ENCODE results near the gene ZNF318.

ZNF318 gene

DNA sequence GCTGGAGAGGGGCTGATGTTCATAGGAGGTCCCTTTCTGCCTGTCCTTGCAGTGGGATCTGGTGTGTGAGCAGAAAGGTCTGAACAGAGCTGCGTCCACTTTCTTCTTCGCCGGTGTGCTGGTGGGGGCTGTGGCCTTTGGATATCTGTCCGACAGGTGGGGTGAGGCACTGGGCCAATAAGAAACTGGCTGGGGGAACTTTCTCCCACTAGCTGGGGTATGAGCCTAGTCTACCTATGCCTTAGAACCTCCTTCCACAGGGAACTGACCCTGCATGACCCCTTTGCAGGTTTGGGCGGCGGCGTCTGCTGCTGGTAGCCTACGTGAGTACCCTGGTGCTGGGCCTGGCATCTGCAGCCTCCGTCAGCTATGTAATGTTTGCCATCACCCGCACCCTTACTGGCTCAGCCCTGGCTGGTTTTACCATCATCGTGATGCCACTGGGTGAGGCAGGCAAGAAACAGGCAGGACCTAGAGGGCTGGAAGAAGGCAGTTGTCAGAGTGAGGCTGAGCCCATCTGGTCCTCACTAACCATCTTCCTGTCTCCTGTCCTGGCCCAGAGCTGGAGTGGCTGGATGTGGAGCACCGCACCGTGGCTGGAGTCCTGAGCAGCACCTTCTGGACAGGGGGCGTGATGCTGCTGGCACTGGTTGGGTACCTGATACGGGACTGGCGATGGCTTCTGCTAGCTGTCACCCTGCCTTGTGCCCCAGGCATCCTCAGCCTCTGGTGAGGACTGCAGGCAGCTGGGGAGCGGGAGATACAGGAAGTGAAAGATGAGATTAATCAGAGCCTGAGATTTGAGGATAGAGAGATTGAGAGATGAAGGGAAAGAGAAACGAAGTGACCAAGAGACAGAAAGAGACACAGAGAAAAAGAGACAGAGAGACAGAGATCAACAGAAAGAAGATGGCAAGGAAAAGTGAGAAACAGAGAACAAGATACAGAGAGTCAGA is 69.8 kb downstream of the ZNF318 start:
- no peak for TF ChIP-seq CTCF (IDR thresholded peaks at IDR 0.05)
- H3K4me3 ChIP-seq (ENCODE audit: low read depth in 1 of 2, low read length in 1 of 2) = no peak overlapping the region
- H3K27me3 ChIP-seq = peaks cover 46% of the 10 kb centered on the region
- H3K4me1 ChIP-seq (ENCODE audit: control insufficient read depth in 1 of 2, insufficient read depth in 1 of 2, low read depth in 1 of 2, low read length in 1 of 2) = no peaks in the 10 kb centered on the region
- H3K9me3 ChIP-seq = no peaks in the 10 kb centered on the region
- no peaks in the 10 kb centered on the region for H3K36me3 ChIP-seq
- no peak overlapping the region for H3K27ac ChIP-seq

- no peak for TF ChIP-seq CTCF (IDR thresholded peaks at IDR 0.05)
- Histone ChIP-seq H3K4me1 (ENCODE audit: control insufficient read depth in 1 of 2, insufficient read depth in 1 of 2, low read depth in 1 of 2, low read length in 1 of 2) (no peaks in the 10 kb centered on the region), H3K27ac (no peak overlapping the region), H3K4me3 (ENCODE audit: low read depth in 1 of 2, low read length in 1 of 2) (no peak overlapping the region), H3K27me3 (peaks cover 46% of the 10 kb centered on the region), H3K9me3 (no peaks in the 10 kb centered on the region), H3K36me3 (no peaks in the 10 kb centered on the region)
Measured at GRCh38 chr6:43298565-43299337, 70.7 kb downstream of the ZNF318 start.

DNA sequence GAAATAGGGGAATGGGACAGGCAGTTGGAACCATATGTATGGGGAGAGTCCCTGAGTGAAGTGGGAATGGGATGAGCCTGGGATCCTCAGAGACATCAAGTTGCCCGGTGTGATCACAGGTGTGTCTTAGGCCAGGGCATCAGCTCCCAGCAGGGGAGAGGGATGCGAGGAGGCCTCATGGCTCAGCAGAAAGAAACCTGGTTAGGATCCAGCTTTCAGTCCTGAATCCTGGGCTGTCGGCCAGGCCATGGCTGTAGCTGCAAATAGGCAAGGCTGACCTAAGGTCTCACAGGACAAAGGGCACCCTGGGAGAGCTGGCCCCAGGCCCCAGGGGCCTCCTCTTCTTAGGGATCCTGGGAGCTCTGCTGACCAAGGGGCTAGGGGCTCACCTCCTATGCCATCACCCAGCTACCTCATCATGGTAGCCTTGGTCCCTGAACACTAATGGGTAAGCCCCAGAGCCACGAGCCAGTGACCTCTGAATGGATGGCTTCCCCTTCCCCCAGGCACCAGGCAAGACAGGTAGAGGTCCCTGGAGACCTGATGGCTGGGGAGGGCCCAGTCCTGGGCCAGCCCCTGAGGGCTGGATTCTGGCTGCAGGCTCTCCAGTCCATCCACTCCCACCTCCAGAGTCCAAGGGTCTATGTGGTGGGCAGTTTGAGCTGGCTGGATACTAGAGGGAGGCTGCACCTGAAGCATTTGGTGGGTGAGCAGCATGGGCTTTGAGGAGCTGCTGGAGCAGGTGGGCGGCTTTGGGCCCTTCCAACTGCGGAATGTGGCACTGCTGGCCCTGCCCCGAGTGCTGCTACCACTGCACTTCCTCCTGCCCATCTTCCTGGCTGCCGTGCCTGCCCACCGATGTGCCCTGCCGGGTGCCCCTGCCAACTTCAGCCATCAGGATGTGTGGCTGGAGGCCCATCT is 71.5 kb downstream of the ZNF318 start, which contains the start of gene SLC22A7:
Gene SLC22A7 (plus strand): TSS at position 617 of the 921 bp plus-strand sequence. CDS start 99 bp downstream, at position 716.
- no peaks in the 10 kb centered on the region for H3K4me1 ChIP-seq (ENCODE audit: control insufficient read depth in 1 of 2, insufficient read depth in 1 of 2, low read depth in 1 of 2, low read length in 1 of 2)
- no peaks in the 10 kb centered on the region for H3K9me3 ChIP-seq
- peaks cover 49% of the 10 kb centered on the region for H3K27me3 ChIP-seq
- no peak within 1 kb of the TSS for H3K4me3 ChIP-seq (ENCODE audit: low read depth in 1 of 2, low read length in 1 of 2)
- no peak for TF ChIP-seq CTCF (IDR thresholded peaks at IDR 0.05)
- H3K36me3 ChIP-seq = no peaks in the 10 kb centered on the region
- H3K27ac ChIP-seq = no peak within 1 kb of the TSS

DNA sequence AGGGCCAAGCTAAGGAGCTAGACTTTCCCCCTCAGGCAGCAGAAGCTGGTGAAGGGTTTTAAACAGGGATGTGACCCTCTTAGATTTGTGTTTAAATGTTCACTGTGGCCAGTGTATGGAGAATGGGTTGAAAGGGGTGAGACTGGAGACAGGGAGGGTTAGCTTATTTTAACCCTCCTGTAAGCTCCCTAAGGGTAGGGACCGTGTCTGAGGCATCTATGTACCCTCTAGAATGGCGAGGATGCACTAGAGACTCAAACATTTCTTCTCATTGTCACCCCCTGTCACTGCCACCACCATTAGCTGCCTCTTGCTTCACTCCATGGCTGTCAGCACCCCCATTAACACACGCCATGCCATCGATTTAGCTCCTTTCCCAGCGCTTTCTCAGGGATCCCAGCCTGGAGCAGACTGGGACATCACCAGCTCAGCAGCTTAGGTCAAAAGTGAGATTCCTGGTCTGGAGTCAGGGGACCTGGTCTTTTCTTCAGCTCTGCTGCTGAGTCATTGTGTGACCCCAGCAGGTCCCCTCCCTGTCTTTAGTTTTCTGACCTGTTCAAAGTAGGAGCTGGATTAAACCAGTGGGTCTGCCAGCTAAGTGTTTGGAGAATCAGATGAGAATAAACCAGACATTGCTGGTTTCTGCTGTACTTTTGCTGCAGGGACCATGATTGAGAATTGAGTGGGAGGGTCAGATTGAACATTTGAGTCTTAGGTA is 72.5 kb downstream of the ZNF318 start:
- H3K9me3 ChIP-seq = no peaks in the 10 kb centered on the region
- no peaks in the 10 kb centered on the region for H3K4me1 ChIP-seq (ENCODE audit: control insufficient read depth in 1 of 2, insufficient read depth in 1 of 2, low read depth in 1 of 2, low read length in 1 of 2)
- TF ChIP-seq CTCF (IDR thresholded peaks at IDR 0.05) = no peak
- H3K36me3 ChIP-seq = no peaks in the 10 kb centered on the region
- H3K27me3 ChIP-seq = peaks cover 51% of the 10 kb centered on the region
- no peak overlapping the region for H3K4me3 ChIP-seq (ENCODE audit: low read depth in 1 of 2, low read length in 1 of 2)
- H3K27ac ChIP-seq = no peak overlapping the region
